SK-N-SH treated with all-trans-retinoic acid at 6 μM for 48 hours (cell line): ENCODE data around the gene VMAC.

Experiments used
- ARNTL ChIP-seq: fragments of 450-650 bp; formaldehyde crosslinking; IDR thresholded peaks from 2 replicates; pipeline ENCODE4 v1.5.0; 2020; ENCODE audit warnings: low read depth, mild to moderate bottlenecking, moderate library complexity, borderline replicate concordance
- BACH2 ChIP-seq: fragments of 250-450 bp; sonication (Bioruptor Pico); IDR thresholded peaks from 2 replicates; pipeline ENCODE4 v1.9.0; 2021; ENCODE audit warnings: mild to moderate bottlenecking, borderline replicate concordance
- ESRRG ChIP-seq: fragments of 250-450 bp; sonication (Bioruptor Pico); IDR thresholded peaks from 2 replicates; pipeline ENCODE4 v1.6.1; 2021; ENCODE audit warnings: mild to moderate bottlenecking
- GLIS3 ChIP-seq: fragments of 250-450 bp; sonication (Bioruptor Pico); IDR thresholded peaks from 2 replicates; pipeline ENCODE4 v1.5.0; 2020; ENCODE audit warnings: mild to moderate bottlenecking, moderate library complexity
- ISL1 ChIP-seq: fragments of 250-450 bp; sonication (Bioruptor Pico); IDR thresholded peaks from 2 replicates; pipeline ENCODE4 v2.1.2; 2022; ENCODE audit warnings: mild to moderate bottlenecking, moderate library complexity
- OSR1 ChIP-seq: fragments of 250-450 bp; sonication (Bioruptor Pico); IDR thresholded peaks from 2 replicates; pipeline ENCODE4 v1.8.0; 2022; ENCODE audit warnings: moderate library complexity, mild to moderate bottlenecking, inconsistent platforms
- RARB ChIP-seq: fragments of 250-450 bp; sonication (Bioruptor Pico); IDR thresholded peaks from 2 replicates; pipeline ENCODE4 v1.8.0; 2021; ENCODE audit warnings: mild to moderate bottlenecking, moderate library complexity
- TOX ChIP-seq: fragments of 250-450 bp; sonication (Bioruptor Pico); IDR thresholded peaks from 2 replicates; pipeline ENCODE4 v1.8.0; 2021; ENCODE audit warnings: mild to moderate bottlenecking, moderate library complexity, borderline replicate concordance
- ZNF565 ChIP-seq: fragments of 450-650 bp; formaldehyde crosslinking; conservative IDR thresholded peaks from 2 replicates; pipeline ENCODE4 v1.5.0; 2020; ENCODE audit warnings: low read depth, mild to moderate bottlenecking, moderate library complexity
- ZNF8 ChIP-seq: fragments of 450-650 bp; formaldehyde crosslinking; IDR thresholded peaks from 2 replicates; pipeline ENCODE4 v1.5.0; 2020; ENCODE audit warnings: mild to moderate bottlenecking, moderate library complexity
- TF ChIP-seq, protein P1 (sequence below): fragments of 250-450 bp; sonication (Bioruptor Pico); IDR thresholded peaks from 2 replicates; pipeline ENCODE4 v1.8.0; 2020; ENCODE audit warnings: mild to moderate bottlenecking, moderate library complexity, borderline replicate concordance
- TF ChIP-seq, protein P2 (sequence below): fragments of 250-450 bp; sonication (Bioruptor Pico); IDR thresholded peaks from 2 replicates; pipeline ENCODE4 v1.5.1; 2020; ENCODE audit warnings: low read depth, mild to moderate bottlenecking, moderate library complexity
- TF ChIP-seq, protein P3 (sequence below): fragments of 250-450 bp; sonication (Bioruptor Pico); IDR thresholded peaks from 2 replicates; pipeline ENCODE4 v1.8.0; 2021; ENCODE audit warnings: low read depth, mild to moderate bottlenecking, moderate library complexity, borderline replicate concordance

DNA sequence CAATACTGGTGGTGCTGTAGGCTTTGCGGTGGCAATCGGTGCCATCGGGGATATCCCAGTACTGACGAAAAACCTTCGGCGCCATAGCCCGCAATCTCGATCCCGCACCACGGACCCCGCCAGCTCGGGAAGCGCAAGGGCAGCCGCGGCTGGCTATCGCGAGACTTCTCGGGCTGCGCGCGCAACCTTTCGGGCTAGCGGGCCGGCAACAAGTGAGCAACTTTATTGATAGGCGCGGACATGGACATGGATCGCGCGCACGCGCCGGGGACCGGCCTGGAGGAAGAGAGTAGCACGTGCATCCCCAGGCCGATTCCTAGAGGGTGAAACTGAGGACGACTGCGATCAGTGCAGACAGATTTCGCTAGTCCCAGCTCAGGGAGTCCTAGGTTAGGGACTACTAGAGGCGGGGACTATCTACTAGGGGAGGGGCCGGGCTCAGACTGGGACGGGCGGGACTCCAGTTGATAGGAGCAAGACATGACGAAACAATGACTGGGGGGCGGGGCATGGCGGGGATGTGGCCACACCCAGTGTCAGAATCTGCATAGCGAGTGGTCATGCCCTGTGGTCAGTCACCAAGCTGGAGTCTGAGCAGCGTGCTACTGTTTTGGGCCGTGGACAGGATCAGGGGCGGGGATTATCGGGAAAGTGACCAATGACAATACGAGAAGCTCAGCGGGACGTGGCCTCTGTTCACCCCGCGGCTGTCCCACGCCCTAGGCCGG is 884 bp upstream of the VMAC start, which contains the start of gene NDUFA11:
- no peak for TF ChIP-seq TOX (CRISPR knock-in tag)
- TF ChIP-seq, protein P1, sequence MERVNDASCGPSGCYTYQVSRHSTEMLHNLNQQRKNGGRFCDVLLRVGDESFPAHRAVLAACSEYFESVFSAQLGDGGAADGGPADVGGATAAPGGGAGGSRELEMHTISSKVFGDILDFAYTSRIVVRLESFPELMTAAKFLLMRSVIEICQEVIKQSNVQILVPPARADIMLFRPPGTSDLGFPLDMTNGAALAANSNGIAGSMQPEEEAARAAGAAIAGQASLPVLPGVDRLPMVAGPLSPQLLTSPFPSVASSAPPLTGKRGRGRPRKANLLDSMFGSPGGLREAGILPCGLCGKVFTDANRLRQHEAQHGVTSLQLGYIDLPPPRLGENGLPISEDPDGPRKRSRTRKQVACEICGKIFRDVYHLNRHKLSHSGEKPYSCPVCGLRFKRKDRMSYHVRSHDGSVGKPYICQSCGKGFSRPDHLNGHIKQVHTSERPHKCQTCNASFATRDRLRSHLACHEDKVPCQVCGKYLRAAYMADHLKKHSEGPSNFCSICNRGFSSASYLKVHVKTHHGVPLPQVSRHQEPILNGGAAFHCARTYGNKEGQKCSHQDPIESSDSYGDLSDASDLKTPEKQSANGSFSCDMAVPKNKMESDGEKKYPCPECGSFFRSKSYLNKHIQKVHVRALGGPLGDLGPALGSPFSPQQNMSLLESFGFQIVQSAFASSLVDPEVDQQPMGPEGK (CRISPR knock-in tag), result no peak
- no peak for TF ChIP-seq ZNF565 (CRISPR knock-in tag)
- no peak for TF ChIP-seq ZNF8 (CRISPR knock-in tag)
- TF ChIP-seq OSR1 (CRISPR knock-in tag), result no peak
- TF ChIP-seq ISL1 (CRISPR knock-in tag), result no peak
- no peak for TF ChIP-seq ESRRG (CRISPR knock-in tag)
- no peak for TF ChIP-seq RARB
- no peak for TF ChIP-seq ARNTL (CRISPR knock-in tag)
- TF ChIP-seq, protein P2, sequence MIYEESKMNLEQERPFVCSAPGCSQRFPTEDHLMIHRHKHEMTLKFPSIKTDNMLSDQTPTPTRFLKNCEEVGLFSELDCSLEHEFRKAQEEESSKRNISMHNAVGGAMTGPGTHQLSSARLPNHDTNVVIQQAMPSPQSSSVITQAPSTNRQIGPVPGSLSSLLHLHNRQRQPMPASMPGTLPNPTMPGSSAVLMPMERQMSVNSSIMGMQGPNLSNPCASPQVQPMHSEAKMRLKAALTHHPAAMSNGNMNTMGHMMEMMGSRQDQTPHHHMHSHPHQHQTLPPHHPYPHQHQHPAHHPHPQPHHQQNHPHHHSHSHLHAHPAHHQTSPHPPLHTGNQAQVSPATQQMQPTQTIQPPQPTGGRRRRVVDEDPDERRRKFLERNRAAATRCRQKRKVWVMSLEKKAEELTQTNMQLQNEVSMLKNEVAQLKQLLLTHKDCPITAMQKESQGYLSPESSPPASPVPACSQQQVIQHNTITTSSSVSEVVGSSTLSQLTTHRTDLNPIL, result no peak
- TF ChIP-seq, protein P3, sequence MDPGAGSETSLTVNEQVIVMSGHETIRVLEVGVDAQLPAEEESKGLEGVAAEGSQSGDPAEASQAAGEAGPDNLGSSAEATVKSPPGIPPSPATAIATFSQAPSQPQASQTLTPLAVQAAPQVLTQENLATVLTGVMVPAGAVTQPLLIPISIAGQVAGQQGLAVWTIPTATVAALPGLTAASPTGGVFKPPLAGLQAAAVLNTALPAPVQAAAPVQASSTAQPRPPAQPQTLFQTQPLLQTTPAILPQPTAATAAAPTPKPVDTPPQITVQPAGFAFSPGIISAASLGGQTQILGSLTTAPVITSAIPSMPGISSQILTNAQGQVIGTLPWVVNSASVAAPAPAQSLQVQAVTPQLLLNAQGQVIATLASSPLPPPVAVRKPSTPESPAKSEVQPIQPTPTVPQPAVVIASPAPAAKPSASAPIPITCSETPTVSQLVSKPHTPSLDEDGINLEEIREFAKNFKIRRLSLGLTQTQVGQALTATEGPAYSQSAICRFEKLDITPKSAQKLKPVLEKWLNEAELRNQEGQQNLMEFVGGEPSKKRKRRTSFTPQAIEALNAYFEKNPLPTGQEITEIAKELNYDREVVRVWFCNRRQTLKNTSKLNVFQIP, result no peak
- no peak for TF ChIP-seq BACH2
- TF ChIP-seq GLIS3 (CRISPR knock-in tag), result no peak
